SU-DHL-6 (cell line): ENCODE data around the gene FBXW7.

Source experiments
- H2AFZ ChIP-seq: fragments of 200-600 bp; sonication (generic); 2 replicates; pipeline ENCODE4 v1.6.1; 2014; ENCODE audit warnings: low read depth, mild to moderate bottlenecking, moderate library complexity, mixed read lengths, antibody characterized with exemption, low read length; ENCODE audit not compliant: severe bottlenecking
- H3F3A ChIP-seq: fragments of 200-600 bp; shearing (Covaris generic); 2 replicates; pipeline ENCODE4 v1.6.0; 2016; ENCODE audit warnings: antibody characterized with exemption, mild to moderate bottlenecking; ENCODE audit not compliant: insufficient read depth
- H3K27ac ChIP-seq: fragments of 200-600 bp; sonication (generic); 2 replicates; pipeline ENCODE4 v1.5.1; 2016; ENCODE audit warnings: low read depth, mild to moderate bottlenecking, low read length, moderate library complexity, mixed read lengths
- H3K27me3 ChIP-seq: fragments of 200-600 bp; sonication (generic), shearing (Covaris generic); 2 replicates; pipeline ENCODE4 v1.6.0; 2014; ENCODE audit warnings: mild to moderate bottlenecking, low read length
- H3K36me3 ChIP-seq: fragments of 200-600 bp; sonication (generic); 2 replicates; pipeline ENCODE4 v1.6.1; 2014; ENCODE audit warnings: mild to moderate bottlenecking, low read length, mixed read lengths
- H3K4me2 ChIP-seq: fragments of 300-600, 200-600 bp; shearing (Covaris generic), sonication (generic); 2 replicates; pipeline ENCODE4 v1.6.0; 2014; ENCODE audit warnings: low read length, low read depth, mild to moderate bottlenecking; ENCODE audit not compliant: poor library complexity, severe bottlenecking
- H3K4me3 ChIP-seq: fragments of 200-600 bp; sonication (generic); 2 replicates; pipeline ENCODE4 v1.5.1; 2014; ENCODE audit warnings: antibody characterized with exemption, low read length, mild to moderate bottlenecking, mixed read lengths; ENCODE audit not compliant: insufficient read depth, poor library complexity, severe bottlenecking
- H3K79me2 ChIP-seq: fragments of 200-600 bp; sonication (generic); 2 replicates; pipeline ENCODE4 v1.6.1; 2014; ENCODE audit warnings: mild to moderate bottlenecking, low read length, moderate library complexity; ENCODE audit not compliant: insufficient read depth
- H3K9ac ChIP-seq: fragments of 200-600 bp; sonication (generic); 2 replicates; pipeline ENCODE4 v1.7.0; 2014; ENCODE audit warnings: mild to moderate bottlenecking, low read length
- H3K9me2 ChIP-seq: fragments of 200-600 bp; sonication (generic); replicated peaks from 2 replicates; pipeline ENCODE4 v1.6.1; 2014; ENCODE audit warnings: low read length; ENCODE audit not compliant: insufficient read depth
- H3K9me3 ChIP-seq: fragments of 200-600 bp; sonication (generic); 2 replicates; pipeline ENCODE4 v1.6.1; 2014; ENCODE audit warnings: low read length, mixed read lengths; ENCODE audit not compliant: insufficient read depth
- H4K20me1 ChIP-seq: fragments of 200-600 bp; sonication (generic); 2 replicates; pipeline ENCODE4 v1.6.1; 2014; ENCODE audit warnings: low read depth, mild to moderate bottlenecking, antibody characterized with exemption, low read length, moderate library complexity, mixed read lengths
- EZH2phosphoT487 ChIP-seq: fragments of 200-600 bp; sonication (generic), shearing (Covaris generic); conservative IDR thresholded peaks from 2 replicates; pipeline ENCODE4 v1.6.1; 2018; ENCODE audit warnings: mild to moderate bottlenecking, antibody characterized with exemption, low read length, moderate library complexity, mixed read lengths
- TF ChIP-seq, protein P1 (sequence below): fragments of 200-600 bp; sonication (generic); IDR thresholded peaks from one replicate; pipeline ENCODE4 v1.5.1; 2017; ENCODE audit warnings: antibody characterized with exemption, mild to moderate bottlenecking, low read length, moderate library complexity; ENCODE audit not compliant: insufficient read depth, poor library complexity, severe bottlenecking

FBXW7 gene

DNA sequence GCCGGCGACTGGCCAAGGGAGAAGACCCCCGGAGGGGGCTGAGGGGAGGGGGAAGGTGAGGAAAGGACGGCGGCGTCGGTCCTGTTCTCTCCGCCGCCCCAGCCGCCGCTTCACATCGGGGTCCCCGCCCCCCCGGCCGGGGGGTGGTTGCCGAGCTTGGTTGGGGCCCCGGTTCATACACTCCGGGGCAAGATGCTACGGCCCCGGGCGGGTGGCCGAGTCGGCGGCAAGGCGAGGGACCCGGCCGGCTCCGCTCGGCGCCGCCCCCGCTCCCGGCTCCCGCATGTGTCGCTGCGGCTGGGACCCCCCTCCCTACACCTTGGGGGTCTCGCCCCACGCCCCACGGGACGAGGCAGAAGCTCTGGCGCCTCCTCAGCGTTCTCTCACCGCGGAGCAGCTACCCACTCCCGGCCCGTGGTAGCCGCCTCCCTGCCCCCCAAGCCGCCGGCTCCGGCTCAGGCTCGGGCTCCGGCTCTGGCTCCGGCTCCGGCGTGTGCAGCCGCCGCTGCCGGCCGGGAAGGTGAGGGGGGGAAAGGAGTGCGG, 461 bp downstream of the FBXW7 start:
- Histone ChIP-seq H2AFZ (peak overlapping the region; percentile 36), H3K27me3 (no peaks in the 10 kb centered on the region), H3K4me2 (peak overlapping the region; percentile 97), H4K20me1 (peaks cover 14% of the 10 kb centered on the region), H3K79me2 (peaks cover 90% of the 10 kb centered on the region), H3F3A (no peaks in the 10 kb centered on the region), H3K9me2 (no peaks in the 10 kb centered on the region), H3K4me3 (peak overlapping the region; percentile 99), H3K36me3 (peaks cover 21% of the 10 kb centered on the region), H3K9ac (peak overlapping the region; percentile 92), H3K27ac (peak overlapping the region; percentile 62), H3K9me3 (peaks cover 11% of the 10 kb centered on the region; the same call in 1 of the 2 replicates)
- TF ChIP-seq, protein P1, sequence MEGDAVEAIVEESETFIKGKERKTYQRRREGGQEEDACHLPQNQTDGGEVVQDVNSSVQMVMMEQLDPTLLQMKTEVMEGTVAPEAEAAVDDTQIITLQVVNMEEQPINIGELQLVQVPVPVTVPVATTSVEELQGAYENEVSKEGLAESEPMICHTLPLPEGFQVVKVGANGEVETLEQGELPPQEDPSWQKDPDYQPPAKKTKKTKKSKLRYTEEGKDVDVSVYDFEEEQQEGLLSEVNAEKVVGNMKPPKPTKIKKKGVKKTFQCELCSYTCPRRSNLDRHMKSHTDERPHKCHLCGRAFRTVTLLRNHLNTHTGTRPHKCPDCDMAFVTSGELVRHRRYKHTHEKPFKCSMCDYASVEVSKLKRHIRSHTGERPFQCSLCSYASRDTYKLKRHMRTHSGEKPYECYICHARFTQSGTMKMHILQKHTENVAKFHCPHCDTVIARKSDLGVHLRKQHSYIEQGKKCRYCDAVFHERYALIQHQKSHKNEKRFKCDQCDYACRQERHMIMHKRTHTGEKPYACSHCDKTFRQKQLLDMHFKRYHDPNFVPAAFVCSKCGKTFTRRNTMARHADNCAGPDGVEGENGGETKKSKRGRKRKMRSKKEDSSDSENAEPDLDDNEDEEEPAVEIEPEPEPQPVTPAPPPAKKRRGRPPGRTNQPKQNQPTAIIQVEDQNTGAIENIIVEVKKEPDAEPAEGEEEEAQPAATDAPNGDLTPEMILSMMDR, result no peak
- no peak for TF ChIP-seq EZH2phosphoT487

DNA sequence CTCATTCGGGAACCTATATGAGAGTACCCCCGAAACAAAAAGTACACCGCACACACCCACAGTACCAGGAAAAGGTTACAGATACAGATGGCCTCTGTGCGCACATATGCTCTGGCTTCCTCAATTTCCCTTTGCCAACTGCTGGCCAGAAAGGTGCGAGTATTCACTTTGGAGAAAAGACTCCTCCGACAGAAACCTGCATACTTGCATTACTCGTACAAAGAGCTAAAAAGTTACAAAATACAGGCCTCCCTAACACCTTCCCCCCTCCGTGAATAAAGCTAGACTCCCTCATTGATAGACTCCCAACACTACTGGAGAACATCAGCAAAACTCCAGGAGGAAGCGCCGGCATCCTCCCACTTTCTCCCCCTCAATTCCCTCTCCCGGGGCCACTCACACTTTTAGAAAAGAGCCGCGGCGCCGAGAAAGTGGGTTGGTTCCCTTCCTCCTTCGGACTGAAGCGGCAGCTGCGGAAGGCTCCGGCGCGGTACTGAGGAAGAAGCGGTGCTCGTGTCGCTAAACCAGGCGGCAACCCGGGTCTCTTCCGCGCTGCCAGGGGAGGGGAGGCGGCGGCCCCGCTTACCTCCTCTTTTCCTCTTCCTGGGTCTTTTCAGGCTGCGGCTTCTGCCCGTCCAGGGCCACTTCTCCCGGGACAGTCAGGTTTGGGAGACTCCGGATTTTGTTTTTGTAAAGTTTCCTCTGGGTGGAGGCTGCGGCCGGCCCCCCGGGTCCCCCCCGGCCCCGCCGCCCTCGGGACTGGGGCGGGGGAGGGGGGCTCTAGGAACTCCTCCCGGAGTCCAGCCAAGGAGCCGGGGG, 1.1 kb downstream of the FBXW7 start:
- peak overlapping the region; percentile 62 for H3K27ac ChIP-seq
- peaks cover 16% of the 10 kb centered on the region for H3K36me3 ChIP-seq

DNA sequence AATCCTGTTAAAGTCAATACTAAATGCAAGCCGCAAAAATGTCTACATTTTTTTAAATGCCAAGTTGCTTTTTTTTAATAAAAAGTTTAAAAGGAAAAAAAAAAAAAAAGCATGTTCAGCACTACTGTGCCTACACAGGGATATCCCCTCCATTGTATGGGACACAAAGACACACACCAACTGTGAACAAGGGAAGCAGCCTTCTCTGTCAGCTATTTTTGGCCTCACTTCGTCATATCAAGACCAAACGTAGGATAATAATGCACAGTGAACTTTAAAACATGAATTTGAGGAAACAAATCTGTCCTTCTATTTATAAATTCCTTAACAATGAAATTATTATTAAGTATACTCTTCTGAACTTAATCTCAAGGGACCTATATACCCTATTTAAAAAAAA, 4.4 kb downstream of the FBXW7 start:
- H3K27me3 ChIP-seq, result no peaks in the 10 kb centered on the region
- H3K4me2 ChIP-seq, result peak overlapping the region; percentile 97
- peaks cover 14% of the 10 kb centered on the region for H4K20me1 ChIP-seq
- H3K79me2 ChIP-seq, result peaks cover 93% of the 10 kb centered on the region
- no peak overlapping the region for H2AFZ ChIP-seq
- H3K27ac ChIP-seq, result no peak overlapping the region
- no peak overlapping the region for H3K9ac ChIP-seq
- no peaks in the 10 kb centered on the region for H3K9me3 ChIP-seq
- TF ChIP-seq EZH2phosphoT487, result no peak
- TF ChIP-seq, protein P1, result no peak
- H3F3A ChIP-seq, result no peaks in the 10 kb centered on the region; the same call in 1 of the 2 replicates
- no peak overlapping the region for H3K4me3 ChIP-seq
- H3K9me2 ChIP-seq, result no peaks in the 10 kb centered on the region
- H3K36me3 ChIP-seq, result peaks cover 8% of the 10 kb centered on the region; the same call in 1 of the 2 replicates

More for the DNA sequence above, 1.1 kb downstream of the FBXW7 start:
- no peak for TF ChIP-seq EZH2phosphoT487
- TF ChIP-seq, protein P1, result no peak
- Histone ChIP-seq H4K20me1 (peaks cover 14% of the 10 kb centered on the region), H3K4me2 (peak overlapping the region; percentile 97), H3K4me3 (peak overlapping the region; percentile 99), H2AFZ (peak overlapping the region; percentile 36), H3K9ac (peak overlapping the region; percentile 92), H3K27me3 (no peaks in the 10 kb centered on the region), H3K9me2 (no peaks in the 10 kb centered on the region), H3K9me3 (peaks cover 5% of the 10 kb centered on the region; the same call in 1 of the 2 replicates), H3F3A (no peaks in the 10 kb centered on the region), H3K79me2 (peaks cover 91% of the 10 kb centered on the region)
